ENCODE results near the gene CPXM2. TPM values are rescaled to one million over a fixed set of nuclear protein-coding genes. Genes with fewer than 3 reads are reported as not detected.

The CPXM2 gene
- total and polyA plus RNA-seq, 2 donors (not counting 1 experiment from before 2014, with no cell fraction given): 3.1 to 48.1 TPM

- no peak overlapping the region for H3K27ac ChIP-seq (ENCODE audit: insufficient read depth, low read length)
- no peak overlapping the region for H2AFZ ChIP-seq (ENCODE audit: low read length)
- no peak overlapping the region for H3K4me2 ChIP-seq (ENCODE audit: extremely low read depth, insufficient read depth, low read length)
- no peaks in the 10 kb centered on the region for H4K20me1 ChIP-seq (ENCODE audit: control insufficient read depth, extremely low read depth, insufficient read depth, low read length)
- H3K9me3 ChIP-seq (ENCODE audit: control insufficient read depth, insufficient read depth, low read depth, low read length): no peaks in the 10 kb centered on the region
- H3K4me1 ChIP-seq (ENCODE audit: control insufficient read depth, extremely low read depth, insufficient read depth, low read length): no peaks in the 10 kb centered on the region
- H3K9ac ChIP-seq (ENCODE audit: insufficient read depth, low read length): no peak overlapping the region
- TF ChIP-seq CTCF (conservative IDR thresholded peaks at IDR 0.05 in 1 of 2, IDR thresholded peaks at IDR 0.05 in 1 of 2; ENCODE audit: low read depth in 1 of 2, low read length in 2 of 2) (no peak), EZH2 (IDR thresholded peaks at IDR 0.05; ENCODE audit: low read length, missing control alignments) (no peak)
- H3K36me3 ChIP-seq (ENCODE audit: control insufficient read depth, insufficient read depth, low read length): no peaks in the 10 kb centered on the region
- H3K27me3 ChIP-seq (ENCODE audit: control insufficient read depth, insufficient read depth, low read length): no peaks in the 10 kb centered on the region
- no peak overlapping the region for H3K4me3 ChIP-seq (replicated peaks in 1 of 4; ENCODE audit: control extremely low read depth in 1 of 4, insufficient read depth in 1 of 4, low read depth in 3 of 4, low read length in 4 of 4)
- H3K79me2 ChIP-seq (ENCODE audit: control insufficient read depth, insufficient read depth, low read length): no peaks in the 10 kb centered on the region
- no peak for DNase-seq (ENCODE audit: low read depth in 2 of 2)
Measured at GRCh38 chr10:123746520-123746919, 145.1 kb downstream of the CPXM2 start.

GRCh38 chr10:123746061-123746460 is 145.5 kb downstream of the CPXM2 start:
- H3K9me3 ChIP-seq (ENCODE audit: control insufficient read depth, insufficient read depth, low read depth, low read length): no peaks in the 10 kb centered on the region
- no peaks in the 10 kb centered on the region for H3K4me1 ChIP-seq (ENCODE audit: control insufficient read depth, extremely low read depth, insufficient read depth, low read length)
- no peak overlapping the region for H3K4me2 ChIP-seq (ENCODE audit: extremely low read depth, insufficient read depth, low read length)
- H3K36me3 ChIP-seq (ENCODE audit: control insufficient read depth, insufficient read depth, low read length): no peaks in the 10 kb centered on the region
- no peak overlapping the region for H3K9ac ChIP-seq (ENCODE audit: insufficient read depth, low read length)
- TF ChIP-seq CTCF (conservative IDR thresholded peaks at IDR 0.05 in 1 of 2, IDR thresholded peaks at IDR 0.05 in 1 of 2; ENCODE audit: low read depth in 1 of 2, low read length in 2 of 2): no peak
- no peak for TF ChIP-seq EZH2 (IDR thresholded peaks at IDR 0.05; ENCODE audit: low read length, missing control alignments)
- H3K27me3 ChIP-seq (ENCODE audit: control insufficient read depth, insufficient read depth, low read length): no peaks in the 10 kb centered on the region
- no peak for DNase-seq (ENCODE audit: low read depth in 2 of 2)
- H2AFZ ChIP-seq (ENCODE audit: low read length): no peak overlapping the region
- H3K79me2 ChIP-seq (ENCODE audit: control insufficient read depth, insufficient read depth, low read length): no peaks in the 10 kb centered on the region
- H3K27ac ChIP-seq (ENCODE audit: insufficient read depth, low read length): no peak overlapping the region
- H3K4me3 ChIP-seq (replicated peaks in 1 of 4; ENCODE audit: control extremely low read depth in 1 of 4, insufficient read depth in 1 of 4, low read depth in 3 of 4, low read length in 4 of 4): no peak overlapping the region
- H4K20me1 ChIP-seq (ENCODE audit: control insufficient read depth, extremely low read depth, insufficient read depth, low read length): no peaks in the 10 kb centered on the region

GRCh38 chr10:123744224-123744536 is 147.4 kb downstream of the CPXM2 start:
- H3K9me3 ChIP-seq (ENCODE audit: control insufficient read depth, insufficient read depth, low read depth, low read length): no peaks in the 10 kb centered on the region
- no peaks in the 10 kb centered on the region for H4K20me1 ChIP-seq (ENCODE audit: control insufficient read depth, extremely low read depth, insufficient read depth, low read length)
- no peak overlapping the region for H3K4me3 ChIP-seq (replicated peaks in 1 of 4; ENCODE audit: control extremely low read depth in 1 of 4, insufficient read depth in 1 of 4, low read depth in 3 of 4, low read length in 4 of 4)
- TF ChIP-seq EZH2 (IDR thresholded peaks at IDR 0.05; ENCODE audit: low read length, missing control alignments) (no peak), CTCF (conservative IDR thresholded peaks at IDR 0.05 in 1 of 2, IDR thresholded peaks at IDR 0.05 in 1 of 2; ENCODE audit: low read depth in 1 of 2, low read length in 2 of 2) (no peak)
- no peak overlapping the region for H3K9ac ChIP-seq (ENCODE audit: insufficient read depth, low read length)
- no peaks in the 10 kb centered on the region for H3K79me2 ChIP-seq (ENCODE audit: control insufficient read depth, insufficient read depth, low read length)
- no peaks in the 10 kb centered on the region for H3K36me3 ChIP-seq (ENCODE audit: control insufficient read depth, insufficient read depth, low read length)
- H3K27ac ChIP-seq (ENCODE audit: insufficient read depth, low read length): no peak overlapping the region
- no peak overlapping the region for H2AFZ ChIP-seq (ENCODE audit: low read length)
- H3K4me2 ChIP-seq (ENCODE audit: extremely low read depth, insufficient read depth, low read length): no peak overlapping the region
- H3K4me1 ChIP-seq (ENCODE audit: control insufficient read depth, extremely low read depth, insufficient read depth, low read length): no peaks in the 10 kb centered on the region
- no peaks in the 10 kb centered on the region for H3K27me3 ChIP-seq (ENCODE audit: control insufficient read depth, insufficient read depth, low read length)
- DNase-seq (ENCODE audit: low read depth in 2 of 2): no peak
